Loucy (cell line): ENCODE results near the gene STX16.

ENCODE experiments used
- EZH2phosphoT487 ChIP-seq: fragments of 200-600 bp; IDR thresholded peaks from 2 replicates; pipeline ENCODE4 v1.6.1; 2018; ENCODE audit warnings: antibody characterized with exemption, mild to moderate bottlenecking, moderate library complexity, borderline replicate concordance
- TF ChIP-seq, protein P1 (sequence below): fragments of 200-600 bp; sonication (generic); conservative IDR thresholded peaks from 2 replicates; pipeline ENCODE4 v1.5.1; 2014; ENCODE audit warnings: mild to moderate bottlenecking, antibody characterized with exemption, low read length

DNA sequence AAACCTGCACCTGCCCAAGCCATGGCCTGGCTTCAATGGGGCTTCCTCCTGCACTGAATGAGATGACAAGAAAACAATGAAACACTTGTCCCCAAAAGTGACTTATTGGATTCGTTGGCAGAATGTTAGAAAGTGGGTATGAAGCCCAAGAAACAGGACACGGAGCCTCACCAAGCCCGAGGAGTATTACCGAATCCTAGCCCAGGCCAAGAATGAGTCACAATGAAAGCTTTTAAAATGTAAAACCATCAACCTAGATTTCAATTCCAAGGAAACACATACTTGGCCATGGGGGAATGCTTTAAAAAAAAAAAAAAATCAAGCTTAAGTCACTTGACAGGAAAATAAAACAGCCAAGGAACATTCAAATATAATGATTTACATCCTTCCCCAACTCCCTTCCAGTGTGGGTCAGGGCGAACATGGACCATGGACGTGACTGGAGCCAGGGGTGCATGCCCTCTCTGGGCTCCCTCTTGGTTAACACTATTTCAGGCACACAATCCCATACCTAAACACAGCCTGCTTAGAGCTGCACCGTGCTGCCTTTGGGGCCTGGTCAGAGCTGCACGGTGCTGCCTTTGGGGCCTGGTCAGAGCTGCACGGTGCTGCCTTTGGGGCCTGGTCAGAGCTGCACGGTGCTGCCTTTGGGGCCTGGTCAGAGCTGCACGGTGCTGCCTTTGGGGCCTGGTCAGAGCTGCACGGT lies 3.1 kb upstream of the STX16 start:
- TF ChIP-seq, protein P1, sequence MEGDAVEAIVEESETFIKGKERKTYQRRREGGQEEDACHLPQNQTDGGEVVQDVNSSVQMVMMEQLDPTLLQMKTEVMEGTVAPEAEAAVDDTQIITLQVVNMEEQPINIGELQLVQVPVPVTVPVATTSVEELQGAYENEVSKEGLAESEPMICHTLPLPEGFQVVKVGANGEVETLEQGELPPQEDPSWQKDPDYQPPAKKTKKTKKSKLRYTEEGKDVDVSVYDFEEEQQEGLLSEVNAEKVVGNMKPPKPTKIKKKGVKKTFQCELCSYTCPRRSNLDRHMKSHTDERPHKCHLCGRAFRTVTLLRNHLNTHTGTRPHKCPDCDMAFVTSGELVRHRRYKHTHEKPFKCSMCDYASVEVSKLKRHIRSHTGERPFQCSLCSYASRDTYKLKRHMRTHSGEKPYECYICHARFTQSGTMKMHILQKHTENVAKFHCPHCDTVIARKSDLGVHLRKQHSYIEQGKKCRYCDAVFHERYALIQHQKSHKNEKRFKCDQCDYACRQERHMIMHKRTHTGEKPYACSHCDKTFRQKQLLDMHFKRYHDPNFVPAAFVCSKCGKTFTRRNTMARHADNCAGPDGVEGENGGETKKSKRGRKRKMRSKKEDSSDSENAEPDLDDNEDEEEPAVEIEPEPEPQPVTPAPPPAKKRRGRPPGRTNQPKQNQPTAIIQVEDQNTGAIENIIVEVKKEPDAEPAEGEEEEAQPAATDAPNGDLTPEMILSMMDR: no peak
- TF ChIP-seq EZH2phosphoT487: no peak
